Measurements from ENCODE around the gene PREX1. TPM values are rescaled to one million over a fixed set of nuclear protein-coding genes. Genes with fewer than 3 reads are reported as not detected.

The PREX1 gene
- total and polyA plus RNA-seq, 8 donors: 5.2 to 25.2 (median 16.6) TPM

GRCh38 chr20:48616481-48616880, 211.3 kb downstream of the PREX1 start:
- Histone ChIP-seq H3K4me1 (peaks cover 16 to 21% (median 19%) of the 10 kb centered on the region in 4 donors), H3K27me3 (no peaks in the 10 kb centered on the region), H3K27ac (no peak overlapping the region), H3K9me3 (no peaks in the 10 kb centered on the region), H3K4me3 (no peak overlapping the region), H3K36me3 (no peaks in the 10 kb centered on the region)
- intact Hi-C loops (cut with DNase I; ENCODE audit: low total_unique reads): no loop called here
- WGBS, 5 donors: 84 to 98% (median 88%) methylated on average over 4 to 7 of the region's 7 CpGs
- TF ChIP-seq EP300 (IDR thresholded peaks at IDR 0.05) (no peak), POLR2A (IDR thresholded peaks at IDR 0.05) (no peak), CTCF (IDR thresholded peaks at IDR 0.05) (no peak), POLR2AphosphoS5 (IDR thresholded peaks at IDR 0.05) (no peak)
- no peak for DNase-seq

GRCh38 chr20:48615871-48616270, 211.9 kb downstream of the PREX1 start:
- no peaks in the 10 kb centered on the region for H3K9me3 ChIP-seq
- DNase-seq: no peak
- H3K4me3 ChIP-seq: no peak overlapping the region
- TF ChIP-seq CTCF (IDR thresholded peaks at IDR 0.05): no peak
- TF ChIP-seq EP300 (IDR thresholded peaks at IDR 0.05): no peak
- no peak for TF ChIP-seq POLR2AphosphoS5 (IDR thresholded peaks at IDR 0.05)
- no peak for TF ChIP-seq POLR2A (IDR thresholded peaks at IDR 0.05)
- no peak overlapping the region for H3K27ac ChIP-seq
- WGBS, 5 donors: 79 to 91% (median 81%) methylated on average over 3 of the region's 3 CpGs
- peaks cover 10 to 15% (median 13%) of the 10 kb centered on the region in 4 donors for H3K4me1 ChIP-seq
- no peaks in the 10 kb centered on the region for H3K27me3 ChIP-seq
- no peaks in the 10 kb centered on the region for H3K36me3 ChIP-seq
- intact Hi-C loops (cut with DNase I; ENCODE audit: low total_unique reads): no loop called here

- Histone ChIP-seq H3K4me1 (peaks cover 0 to 4% (median 1%) of the 10 kb centered on the region in 4 donors), H3K27ac (no peak overlapping the region), H3K9me3 (no peaks in the 10 kb centered on the region), H3K36me3 (no peaks in the 10 kb centered on the region), H3K4me3 (no peak overlapping the region), H3K27me3 (no peaks in the 10 kb centered on the region)
- TF ChIP-seq EP300 (IDR thresholded peaks at IDR 0.05) (no peak), POLR2AphosphoS5 (IDR thresholded peaks at IDR 0.05) (no peak), POLR2A (IDR thresholded peaks at IDR 0.05) (no peak), CTCF (IDR thresholded peaks at IDR 0.05) (no peak)
- WGBS, 5 donors: 88 to 92% (median 91%) methylated on average over 12 of the region's 12 CpGs
- intact Hi-C loops (cut with DNase I; ENCODE audit: low total_unique reads): no loop called here
- DNase-seq: no peak
These were observed 213.1 kb downstream of the PREX1 start for GRCh38 chr20:48614593-48615274.

DNA sequence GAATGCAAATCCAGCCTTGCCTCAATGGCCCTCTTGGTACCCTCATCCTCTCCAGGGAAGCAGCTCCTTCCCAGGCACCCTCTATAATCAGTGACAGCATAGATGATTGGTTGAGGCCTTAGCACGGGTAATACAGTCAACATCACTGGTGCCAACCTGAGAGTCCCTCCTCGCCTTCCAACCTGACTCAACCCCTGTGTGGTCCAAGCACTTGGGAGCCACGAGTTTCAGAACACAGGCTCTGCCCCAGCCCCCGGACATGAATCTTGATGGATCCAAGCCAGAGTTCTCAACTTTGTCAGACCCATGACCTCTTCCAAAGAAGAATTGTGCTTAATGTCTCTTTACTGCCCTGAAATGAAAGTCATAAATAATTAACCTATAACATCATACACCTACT, 213.9 kb downstream of the PREX1 start:
- no peaks in the 10 kb centered on the region for H3K36me3 ChIP-seq
- H3K9me3 ChIP-seq: no peaks in the 10 kb centered on the region
- intact Hi-C loops (cut with DNase I; ENCODE audit: low total_unique reads): no loop called here
- H3K27me3 ChIP-seq: no peaks in the 10 kb centered on the region
- TF ChIP-seq CTCF (IDR thresholded peaks at IDR 0.05): no peak
- TF ChIP-seq POLR2A (IDR thresholded peaks at IDR 0.05): no peak
- no peak for TF ChIP-seq EP300 (IDR thresholded peaks at IDR 0.05)
- TF ChIP-seq POLR2AphosphoS5 (IDR thresholded peaks at IDR 0.05): no peak
- no peak overlapping the region for H3K4me3 ChIP-seq
- no peaks in the 10 kb centered on the region for H3K4me1 ChIP-seq
- DNase-seq: no peak
- WGBS, 5 donors: 57 to 70% (median 64%) methylated on average over 4 of the region's 4 CpGs
- no peak overlapping the region for H3K27ac ChIP-seq
